Endodermal cell (in vitro differentiated cells): ENCODE data around the gene POGZ. TPM values are rescaled to one million over a fixed set of nuclear protein-coding genes. Genes with fewer than 3 reads are reported as not detected.

Experiments
- DNase-seq: peaks from one replicate; pipeline ENCODE4 v3.0.0-alpha.2; 2017
- H3K27ac ChIP-seq: 2 replicates; pipeline ENCODE4 v1.5.1; 2013; ENCODE audit warnings: mild to moderate bottlenecking, low read depth, low read length, moderate library complexity
- H3K27me3 ChIP-seq: 2 replicates; pipeline ENCODE4 v1.6.1; 2013; ENCODE audit warnings: mild to moderate bottlenecking, low read length, moderate library complexity; ENCODE audit not compliant: insufficient read depth, control insufficient read depth, poor library complexity, severe bottlenecking
- H3K36me3 ChIP-seq: 2 replicates; pipeline ENCODE4 v1.7.0; 2013; ENCODE audit warnings: mild to moderate bottlenecking, low read length, moderate library complexity; ENCODE audit not compliant: control insufficient read depth, insufficient read depth
- H3K4me1 ChIP-seq: one replicate; pipeline ENCODE4 v1.7.0; 2013; ENCODE audit warnings: low read length; ENCODE audit not compliant: control insufficient read depth, insufficient read depth
- H3K4me3 ChIP-seq: 2 replicates; pipeline ENCODE4 v1.5.1; 2013; ENCODE audit warnings: mild to moderate bottlenecking, low read length, moderate library complexity
- H3K9ac ChIP-seq: 2 replicates; pipeline ENCODE4 v1.6.1; 2013; ENCODE audit warnings: mild to moderate bottlenecking, low read length, moderate library complexity; ENCODE audit not compliant: poor library complexity, severe bottlenecking; ENCODE audit errors: extremely low read depth
- H3K9me3 ChIP-seq: 2 replicates; pipeline ENCODE4 v1.6.1; 2013; ENCODE audit warnings: mild to moderate bottlenecking, low read length, moderate library complexity; ENCODE audit not compliant: control insufficient read depth
- H3K27ac Mint-ChIP-seq: 2 replicates; pipeline ENCODE4 v1.8.0; 2020; ENCODE audit warnings: mixed read lengths
- H3K27me3 Mint-ChIP-seq: 2 replicates; pipeline ENCODE4 v1.8.0; 2021; ENCODE audit warnings: mild to moderate bottlenecking, mixed read lengths; ENCODE audit not compliant: insufficient read depth
- H3K36me3 Mint-ChIP-seq: 2 replicates; pipeline ENCODE4 v1.8.0; 2020; ENCODE audit warnings: low read depth, mixed read lengths
- H3K4me1 Mint-ChIP-seq: 2 replicates; pipeline ENCODE4 v1.8.0; 2020; ENCODE audit warnings: mixed read lengths
- H3K4me3 Mint-ChIP-seq: 2 replicates; pipeline ENCODE4 v1.8.0; 2020; ENCODE audit warnings: mild to moderate bottlenecking, moderate library complexity, mixed read lengths
- H3K9me3 Mint-ChIP-seq: 2 replicates; pipeline ENCODE4 v1.8.0; 2020; ENCODE audit warnings: mild to moderate bottlenecking, mixed read lengths
- CTCF ChIP-seq: fragments of 200-600 bp; sonication (generic); conservative IDR thresholded peaks from 2 replicates; pipeline ENCODE4 v1.5.0; 2021; ENCODE audit warnings: antibody characterized with exemption, mild to moderate bottlenecking
- WGBS, 2 experiments: methylation state at CpG; one replicate each; pipeline versions ENCODE4 v1.1.5 to v1.1.7; 2013; ENCODE audit warnings: missing lambda C conversion rate in 2 of 2, mixed read lengths in 1 of 2; ENCODE audit not compliant: insufficient coverage in 1 of 2, insufficient read length in 1 of 2; 5-methylcytosine and 5-hydroxymethylcytosine counted together
- total RNA-seq, 2 donors: library from RNA; stranded (reverse); fragmentation: NEBNext Ultra II Directional in 1 of 2; extraction: Animal tissue kit (Norgen Biotek cat#: 25700) in 1 of 2; gene quantifications; 2 replicates in 1 of 2; 3 replicates in 1 of 2; pipeline ENCODE4 v1.2.1, GENCODE V29; 2021

POGZ gene
- total RNA-seq, 2 donors from 2014 or later = 138 to 165 TPM

- peaks cover 76% of the 10 kb centered on the region for H3K36me3 Mint-ChIP-seq
These were observed 39.5 kb downstream of the POGZ start for GRCh38 chr1:151419819-151420218.

GRCh38 chr1:151418081-151418480 lies 41.2 kb downstream of the POGZ start:
- H3K9me3 ChIP-seq = no peaks in the 10 kb centered on the region
- H3K4me1 Mint-ChIP-seq = no peaks in the 10 kb centered on the region
- H3K36me3 Mint-ChIP-seq = peaks cover 70% of the 10 kb centered on the region
- H3K4me3 Mint-ChIP-seq = no peak overlapping the region
- H3K27ac ChIP-seq = no peak overlapping the region
- TF ChIP-seq CTCF = no peak
- no peak overlapping the region for H3K4me3 ChIP-seq
- no peak overlapping the region for H3K27ac Mint-ChIP-seq
- no peaks in the 10 kb centered on the region for H3K27me3 Mint-ChIP-seq
- H3K36me3 ChIP-seq = peaks cover 81% of the 10 kb centered on the region
- H3K9ac ChIP-seq = no peak overlapping the region
- no peaks in the 10 kb centered on the region for H3K9me3 Mint-ChIP-seq
- DNase-seq = no peak
- 96 to 100% methylated on average over 3 of the region's 3 CpGs for WGBS, 2 experiments
- no peaks in the 10 kb centered on the region for H3K4me1 ChIP-seq
- H3K27me3 ChIP-seq = no peaks in the 10 kb centered on the region

More at GRCh38 chr1:151419819-151420218, 39.5 kb downstream of the POGZ start:
- TF ChIP-seq CTCF = no peak
- Histone ChIP-seq H3K36me3 (peaks cover 83% of the 10 kb centered on the region), H3K4me1 (no peaks in the 10 kb centered on the region), H3K4me3 (no peak overlapping the region), H3K9me3 (no peaks in the 10 kb centered on the region), H3K27ac (no peak overlapping the region), H3K27me3 (no peaks in the 10 kb centered on the region), H3K9ac (no peak overlapping the region)
- 0 to 78% methylated on average over 1 to 5 of the region's 5 CpGs for WGBS, 2 experiments
- Mint-ChIP-seq H3K9me3 (no peaks in the 10 kb centered on the region), H3K27me3 (no peaks in the 10 kb centered on the region), H3K4me1 (no peaks in the 10 kb centered on the region), H3K4me3 (no peak overlapping the region), H3K27ac (no peak overlapping the region)
- no peak for DNase-seq

GRCh38 chr1:151416231-151416630 lies 43.1 kb downstream of the POGZ start:
- no peak for TF ChIP-seq CTCF
- Histone ChIP-seq H3K27me3 (no peaks in the 10 kb centered on the region), H3K9me3 (no peaks in the 10 kb centered on the region), H3K36me3 (peaks cover 82% of the 10 kb centered on the region), H3K4me3 (no peak overlapping the region), H3K27ac (no peak overlapping the region), H3K9ac (no peak overlapping the region), H3K4me1 (no peaks in the 10 kb centered on the region)
- H3K9me3 Mint-ChIP-seq = no peaks in the 10 kb centered on the region
- 90 to 100% methylated on average over 2 to 4 of the region's 4 CpGs for WGBS, 2 experiments
- H3K4me1 Mint-ChIP-seq = no peaks in the 10 kb centered on the region
- H3K36me3 Mint-ChIP-seq = peaks cover 68% of the 10 kb centered on the region
- no peak overlapping the region for H3K27ac Mint-ChIP-seq
- no peaks in the 10 kb centered on the region for H3K27me3 Mint-ChIP-seq
- DNase-seq = peak; percentile 45
- H3K4me3 Mint-ChIP-seq = no peak overlapping the region
